ENCODE measurements around the gene SORCS2.

GRCh38 chr4:7332216-7333023, 140.1 kb downstream of the SORCS2 start:
- TF ChIP-seq CTCF (IDR thresholded peaks at IDR 0.05) (no peak), EP300 (IDR thresholded peaks at IDR 0.05) (no peak), POLR2AphosphoS5 (IDR thresholded peaks at IDR 0.05) (no peak), POLR2A (IDR thresholded peaks at IDR 0.05) (no peak)
